Heart right ventricle (tissue), 16 donors: ENCODE measurements around the gene OR2Y1. TPM values are rescaled to one million over a fixed set of nuclear protein-coding genes. Genes with fewer than 3 reads are reported as not detected.
"Not testable (repeated sequence)": the region's sequence is repeated elsewhere in the genome, so short reads cannot be mapped to it uniquely, and the experiment has no call there.

Source experiments
- ATAC-seq, 8 donors: fragments of 200-7000 bp; cut with Tn5 transposase; one replicate each; pipeline ENCODE4 v1.9.1; 2020; ENCODE audit warnings: mild to moderate bottlenecking in 8 of 8, moderate library complexity in 8 of 8, moderate number of reproducible peaks in 1 of 8
- DNase-seq, 2 donors: peaks; one replicate each; pipeline ENCODE4 v3.0.0-alpha.2; 2020
- H3K27ac ChIP-seq, 10 donors: fragments of 200-600 bp; sonication (generic) in 2 of 10; one replicate each; pipeline versions ENCODE4 v1.5.0 to v1.8.0; 2020 to 2022; ENCODE audit warnings: mild to moderate bottlenecking in 3 of 10
- H3K27me3 ChIP-seq, 7 donors: fragments of 200-600 bp; one replicate each; pipeline ENCODE4 v1.8.0; 2021 to 2022; ENCODE audit warnings: mild to moderate bottlenecking in 2 of 7
- H3K36me3 ChIP-seq, 9 donors: fragments of 200-600 bp; sonication (generic) in 1 of 9; one replicate each; pipeline versions ENCODE4 v1.5.0 to v1.8.0; 2020 to 2022; ENCODE audit warnings: mild to moderate bottlenecking in 2 of 9
- H3K4me1 ChIP-seq, 9 donors: fragments of 200-600 bp; sonication (generic) in 1 of 9; one replicate each; pipeline versions ENCODE4 v1.5.0 to v1.8.0; 2020 to 2022; ENCODE audit warnings: mild to moderate bottlenecking in 4 of 9
- H3K4me3 ChIP-seq, 10 donors: fragments of 200-600 bp; sonication (generic) in 2 of 10; one replicate each; pipeline versions ENCODE4 v1.5.0 to v1.8.0; 2020 to 2022; ENCODE audit warnings: mild to moderate bottlenecking in 7 of 10, moderate library complexity in 2 of 10
- H3K9me3 ChIP-seq, 11 donors: fragments of 200-600 bp in 10 of 11; sonication (generic) in 2 of 11; one replicate each; pipeline versions ENCODE4 v1.5.0 to v1.8.0; 2013 to 2022; ENCODE audit warnings: mild to moderate bottlenecking in 2 of 11, control low read depth in 1 of 11, moderate library complexity in 1 of 11
- WGBS, 2 donors: extraction: QIAGEN DNeasy Blood & Tissue Kit; methylation state at CpG; one replicate each; pipeline ENCODE4 v1.1.7; 2013; ENCODE audit warnings: inconsistent platforms in 1 of 2; 5-methylcytosine and 5-hydroxymethylcytosine counted together
- intact Hi-C, 10 donors: fragments of 100-400 bp; cut with DNase I; formaldehyde crosslinking; loops; one replicate each; pipeline versions ENCODE4 v1.11.1 to v1.14.2; 2022
- polyA plus RNA-seq, 2 donors: library from polyadenylated mRNA; stranded (reverse); fragments of 200-250 nt; gene quantifications; one replicate each; pipeline ENCODE4 v1.2.3, GENCODE V29; 2013
- total RNA-seq, 10 donors: library from RNA; stranded (reverse); fragmentation: NEBNext Ultra II Directional in 3 of 10; extraction: Animal tissue kit (Norgen Biotek cat#: 25700) in 3 of 10; gene quantifications; one replicate each; pipeline versions ENCODE4 v1.2.1 to v1.2.4, GENCODE V29; 2021 to 2023
- TF ChIP-seq, protein P1 (sequence below), 9 donors: fragments of 200-600 bp; sonication (generic) in 2 of 9; IDR thresholded peaks; one replicate each; pipeline versions ENCODE4 v1.5.0 to v1.8.0; 2021 to 2022; ENCODE audit warnings: antibody characterized with exemption in 9 of 9, mild to moderate bottlenecking in 5 of 9, moderate library complexity in 1 of 9
- donor health status: Arrhythmogenic right ventricular cardiomyopathy.
- donor health status: ischemic (EF 13 %, LVEDD 7.1; RV severe dilation, severe dysfunction).
- donor health status: healthy with polysubstance abuse.
- donor health status: DM: no; HTN: yes; CAD: no.
- donor health status: DM: no; HTN: no; CAD: no.
- donor health status: ischemic (EF 25% LVEDD 6.9; RV normal size, moderate dysfunction).
- donor health status: ischemic (EF 25% LVEDD 5.7; RV mildly dilated, moderate dysfunction).
- donor health status: healthy.
- donor health status: DM: yes; HTN: yes; CAD: no.
- donor health status: Ischemic cardiomyopathy.
- donor health status: ischemic (EF 35%, LVEDD 5.7; RV mildly dilated, moderate dysfunction).
- donor health status: nonischemic (EF 11% LVEDD 7.7; RV severe dilation, severe dysfunction).
- donor health status: DM: yes; HTN: yes; CAD: no.
- donor health status: PGD.
- donor health status: ischemic (EF 29% LVEDD 5.4; RV normal size, mild dysfunction).
- donor health status: nonischemic (EF 23%, LVEDD 6.1; RV moderate dilation, normal function).

OR2Y1 gene
- total and polyA plus RNA-seq, 12 donors: not detected

DNA sequence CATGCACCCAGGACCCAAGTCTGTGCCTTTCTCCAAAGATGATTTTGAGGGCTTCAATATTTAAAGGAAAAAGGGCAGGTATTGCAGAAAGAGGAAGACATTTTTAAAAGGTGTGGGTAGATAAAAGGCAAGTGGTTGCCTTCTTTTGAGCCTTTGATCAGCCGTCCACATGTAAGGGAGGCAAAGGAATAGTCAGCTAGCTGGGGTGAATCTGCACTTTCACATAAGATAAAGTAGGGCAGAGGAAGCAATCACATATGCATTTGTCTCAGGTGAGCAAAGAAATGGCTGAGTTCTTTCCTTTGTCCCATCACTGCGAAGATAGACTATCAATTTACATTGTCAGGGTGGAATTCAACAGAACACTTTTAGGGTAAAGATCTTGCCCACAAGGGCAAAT is 42.9 kb upstream of the OR2Y1 start:
- 81 to 93% methylated on average over 2 of the region's 2 CpGs for WGBS, 2 donors
- TF ChIP-seq, protein P1, sequence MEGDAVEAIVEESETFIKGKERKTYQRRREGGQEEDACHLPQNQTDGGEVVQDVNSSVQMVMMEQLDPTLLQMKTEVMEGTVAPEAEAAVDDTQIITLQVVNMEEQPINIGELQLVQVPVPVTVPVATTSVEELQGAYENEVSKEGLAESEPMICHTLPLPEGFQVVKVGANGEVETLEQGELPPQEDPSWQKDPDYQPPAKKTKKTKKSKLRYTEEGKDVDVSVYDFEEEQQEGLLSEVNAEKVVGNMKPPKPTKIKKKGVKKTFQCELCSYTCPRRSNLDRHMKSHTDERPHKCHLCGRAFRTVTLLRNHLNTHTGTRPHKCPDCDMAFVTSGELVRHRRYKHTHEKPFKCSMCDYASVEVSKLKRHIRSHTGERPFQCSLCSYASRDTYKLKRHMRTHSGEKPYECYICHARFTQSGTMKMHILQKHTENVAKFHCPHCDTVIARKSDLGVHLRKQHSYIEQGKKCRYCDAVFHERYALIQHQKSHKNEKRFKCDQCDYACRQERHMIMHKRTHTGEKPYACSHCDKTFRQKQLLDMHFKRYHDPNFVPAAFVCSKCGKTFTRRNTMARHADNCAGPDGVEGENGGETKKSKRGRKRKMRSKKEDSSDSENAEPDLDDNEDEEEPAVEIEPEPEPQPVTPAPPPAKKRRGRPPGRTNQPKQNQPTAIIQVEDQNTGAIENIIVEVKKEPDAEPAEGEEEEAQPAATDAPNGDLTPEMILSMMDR (IDR thresholded peaks at IDR 0.05): no peak
- no peak for DNase-seq

DNA sequence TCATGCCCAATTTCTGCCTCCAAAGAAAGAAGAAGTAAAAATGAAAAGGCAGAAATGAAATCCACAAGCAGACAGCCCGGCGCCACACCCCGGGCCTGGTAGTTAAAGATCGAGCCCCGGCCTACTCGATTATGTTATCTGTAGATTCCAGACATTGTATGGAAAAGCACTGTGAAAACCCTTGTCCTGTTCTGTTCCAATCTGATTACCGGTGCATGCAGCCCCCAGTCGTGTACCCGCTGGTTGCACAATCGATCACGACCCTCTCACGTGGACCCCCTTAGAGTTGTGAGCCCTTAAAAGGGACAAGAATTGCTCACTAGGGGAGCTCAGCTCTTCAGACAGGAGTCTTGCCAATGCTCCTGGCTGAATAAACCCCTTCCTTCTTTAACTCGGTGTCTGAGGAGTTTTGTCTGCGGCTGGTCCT is 42.1 kb upstream of the OR2Y1 start:
- not testable (repeated sequence) for H3K27me3 ChIP-seq, ATAC-seq, H3K27ac ChIP-seq, DNase-seq, H3K4me3 ChIP-seq, H3K9me3 ChIP-seq, H3K36me3 ChIP-seq
- intact Hi-C loops: loop anchor here in 8 of 10 donors (5.0 to 10.0 kb wide), 6 partner anchors 80 to 403 kb away; partner anchors contain the start of gene ZFP62 (in 1 of the 8)
- H3K4me1 ChIP-seq: peaks cover 19 to 30% (median 27%) of the 10 kb centered on the region in 9 donors
- 87 to 95% methylated on average over 14 of the region's 14 CpGs for WGBS, 2 donors

More for the DNA sequence above, 42.9 kb upstream of the OR2Y1 start:
- peaks cover 0 to 11% (median 0%) of the 10 kb centered on the region in 9 donors for H3K36me3 ChIP-seq
- ATAC-seq: no peak
- intact Hi-C loops: loop anchor here in 8 of 10 donors (5.0 to 10.0 kb wide), 6 partner anchors 80 to 402 kb away; partner anchors contain the start of gene ZFP62 (in 1 of the 8)
- no peak overlapping the region for H3K27ac ChIP-seq
- no peak overlapping the region for H3K4me3 ChIP-seq
- peaks cover 25 to 39% (median 36%) of the 10 kb centered on the region in 9 donors for H3K4me1 ChIP-seq
- no peaks in the 10 kb centered on the region for H3K9me3 ChIP-seq
- no peaks in the 10 kb centered on the region for H3K27me3 ChIP-seq

DNA sequence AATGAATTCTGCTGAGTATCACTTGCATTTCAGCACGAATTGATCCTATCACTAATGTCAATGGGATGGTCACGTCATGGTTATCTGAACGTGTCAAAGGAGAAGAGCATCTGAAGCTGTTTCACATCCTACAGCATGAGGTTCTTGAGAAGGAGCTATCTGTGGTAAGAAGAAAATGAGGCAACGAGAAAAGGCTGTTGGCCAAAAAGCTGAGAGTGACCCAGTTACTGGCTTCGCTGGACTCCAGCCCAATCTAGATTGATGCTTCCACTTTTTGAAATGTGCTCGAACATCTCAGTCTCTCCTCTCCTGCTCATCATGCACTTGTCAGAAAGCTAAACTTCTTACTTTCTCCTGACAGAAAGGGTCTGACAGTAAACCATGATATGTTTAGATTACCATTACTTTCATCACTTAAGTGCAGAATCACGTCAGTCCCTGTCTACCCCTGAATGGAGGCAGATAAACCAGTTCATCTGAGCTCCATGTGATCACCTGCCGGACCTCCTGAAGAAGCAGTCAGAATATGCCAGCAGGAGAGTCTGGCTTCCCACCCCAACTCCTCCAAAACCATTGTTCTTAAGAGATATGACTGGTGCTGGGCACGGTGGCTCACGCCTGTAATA is 40.2 kb upstream of the OR2Y1 start:
- no peak overlapping the region for H3K27ac ChIP-seq
- H3K9me3 ChIP-seq: no peaks in the 10 kb centered on the region
- intact Hi-C loops: loop anchor here in 8 of 10 donors (5.0 to 10.0 kb wide), 7 partner anchors 82 to 405 kb away; partner anchors contain the start of gene ZFP62 (in 1 of the 8)
- H3K4me1 ChIP-seq: peaks cover 4 to 12% (median 9%) of the 10 kb centered on the region in 9 donors
- no peak overlapping the region for H3K4me3 ChIP-seq
- peaks cover 0 to 7% (median 0%) of the 10 kb centered on the region in 7 donors for H3K27me3 ChIP-seq
- DNase-seq (no peak), ATAC-seq (no peak)
- H3K36me3 ChIP-seq: peaks cover 0 to 10% (median 0%) of the 10 kb centered on the region in 9 donors
- 65 to 75% methylated on average over 10 of the region's 10 CpGs for WGBS, 2 donors
- TF ChIP-seq, protein P1 (IDR thresholded peaks at IDR 0.05): no peak

DNA sequence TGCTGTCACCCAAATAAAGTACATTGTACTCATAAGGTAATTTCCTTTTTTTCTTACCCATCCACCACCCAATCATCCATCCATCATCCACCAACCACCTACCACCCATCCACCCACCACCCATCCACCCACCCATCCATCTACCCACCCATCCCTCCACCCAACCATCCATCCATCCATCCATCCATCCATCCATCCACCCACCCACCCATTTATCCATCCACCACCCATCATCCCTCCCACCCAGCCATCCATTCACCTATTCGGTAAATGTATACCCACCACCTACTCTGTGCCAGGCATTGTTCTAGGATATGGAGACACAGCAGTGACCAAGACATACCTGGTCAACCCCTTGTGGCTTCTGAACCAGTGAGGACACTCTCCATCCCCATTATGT is 37.6 kb upstream of the OR2Y1 start:
- Histone ChIP-seq H3K36me3 (peaks cover 0 to 10% (median 0%) of the 10 kb centered on the region in 9 donors), H3K27ac (no peak overlapping the region), H3K4me3 (no peak overlapping the region), H3K9me3 (peaks cover 0 to 4% (median 0%) of the 10 kb centered on the region in 11 donors), H3K27me3 (peaks cover 0 to 7% (median 0%) of the 10 kb centered on the region in 7 donors), H3K4me1 (no peaks in the 10 kb centered on the region)
- 100% methylated on average over 1 of the region's 1 CpG for WGBS, 2 donors
- intact Hi-C loops: loop anchor here in 1 of 10 donors (10.0 kb wide), 1 partner anchor 247 kb away; no protein-coding TSS in a partner anchor
- DNase-seq: no peak
- TF ChIP-seq, protein P1 (IDR thresholded peaks at IDR 0.05): no peak
- no peak for ATAC-seq
